Neural cell (in vitro differentiated cells): Measurements from ENCODE around the gene FIGNL1. TPM values are rescaled to one million over a fixed set of nuclear protein-coding genes. Genes with fewer than 3 reads are reported as not detected.

Experiments used
- H2AFZ ChIP-seq: fragments of 200-600, 300-800 bp; sonication (generic), shearing (Covaris generic); 2 replicates; pipeline ENCODE4 v1.6.0; 2014; ENCODE audit warnings: low read depth, mild to moderate bottlenecking, antibody characterized with exemption, low read length, moderate library complexity
- H3F3A ChIP-seq: fragments of 200-600 bp; shearing (Covaris generic); 2 replicates; pipeline ENCODE4 v1.6.1; 2016; ENCODE audit warnings: mild to moderate bottlenecking, moderate library complexity, mixed read lengths, antibody characterized with exemption, low read length; ENCODE audit not compliant: insufficient read depth, poor library complexity, severe bottlenecking
- H3K27ac ChIP-seq: fragments of 200-600, 300-800 bp; sonication (generic), shearing (Covaris generic); 2 replicates; pipeline ENCODE4 v1.5.1; 2014; ENCODE audit warnings: mild to moderate bottlenecking, low read length, moderate library complexity
- H3K27me3 ChIP-seq: fragments of 300-800, 200-600 bp; sonication (generic), shearing (Covaris generic); 2 replicates; pipeline ENCODE4 v1.6.0; 2014; ENCODE audit warnings: mild to moderate bottlenecking, low read depth, low read length, moderate library complexity; ENCODE audit not compliant: insufficient read depth
- H3K36me3 ChIP-seq: fragments of 300-800, 200-600 bp; sonication (generic), shearing (Covaris generic); 2 replicates; pipeline ENCODE4 v1.5.1; 2014; ENCODE audit warnings: mild to moderate bottlenecking, antibody characterized with exemption, low read length, moderate library complexity; ENCODE audit not compliant: insufficient read depth
- H3K4me2 ChIP-seq: fragments of 300-800, 200-600 bp; sonication (generic), shearing (Covaris generic); 2 replicates; pipeline ENCODE4 v1.6.0; 2014; ENCODE audit warnings: mild to moderate bottlenecking, low read length
- H3K4me3 ChIP-seq: fragments of 300-800, 200-600 bp; sonication (generic), shearing (Covaris generic); 2 replicates; pipeline ENCODE4 v1.5.1; 2014; ENCODE audit warnings: mild to moderate bottlenecking, low read length, moderate library complexity
- H3K79me2 ChIP-seq: fragments of 200-600 bp; shearing (Covaris generic); replicated peaks from 2 replicates; pipeline ENCODE4 v1.6.0; 2014; ENCODE audit warnings: mild to moderate bottlenecking, low read length, moderate library complexity; ENCODE audit not compliant: insufficient read depth
- H3K9ac ChIP-seq: fragments of 300-800, 200-600 bp; sonication (generic), shearing (Covaris generic); 2 replicates; pipeline ENCODE4 v1.6.1; 2016; ENCODE audit warnings: mild to moderate bottlenecking, low read length, mixed read lengths
- H3K9me2 ChIP-seq: fragments of 200-600 bp; shearing (Covaris generic); 2 replicates; pipeline ENCODE4 v1.6.1; 2016; ENCODE audit warnings: mild to moderate bottlenecking, low read length, mixed read lengths; ENCODE audit not compliant: insufficient read depth
- H3K9me3 ChIP-seq: fragments of 200-600, 300-800 bp; sonication (generic), shearing (Covaris generic); 2 replicates; pipeline ENCODE4 v1.6.1; 2016; ENCODE audit warnings: mild to moderate bottlenecking, mixed run types, low read length, moderate library complexity, mixed read lengths
- H4K20me1 ChIP-seq: fragments of 200-600 bp; shearing (Covaris generic); 2 replicates; pipeline ENCODE4 v1.6.1; 2016; ENCODE audit warnings: mild to moderate bottlenecking, mixed run types; ENCODE audit not compliant: insufficient read depth
- EP300 ChIP-seq: fragments of 450-650 bp; conservative IDR thresholded peaks from 2 replicates; pipeline ENCODE4 v1.6.1; 2014; ENCODE audit warnings: antibody characterized with exemption, mild to moderate bottlenecking, moderate library complexity; ENCODE audit not compliant: poor library complexity, severe bottlenecking
- EZH2 ChIP-seq: fragments of 200-600, 300-800 bp; shearing (Covaris generic), sonication (generic); IDR thresholded peaks from 2 replicates; pipeline ENCODE4 v1.6.1; 2014; ENCODE audit warnings: antibody characterized with exemption, low read length, borderline replicate concordance, mild to moderate bottlenecking; ENCODE audit not compliant: insufficient read depth, poor library complexity, severe bottlenecking
- MXI1 ChIP-seq: fragments of 450-650 bp; conservative IDR thresholded peaks from 2 replicates; pipeline ENCODE4 v1.6.1; 2014; ENCODE audit warnings: antibody characterized with exemption, mild to moderate bottlenecking; ENCODE audit not compliant: poor library complexity, severe bottlenecking
- POLR2AphosphoS5 ChIP-seq: IDR thresholded peaks from 2 replicates; pipeline ENCODE4 v1.6.1; 2012
- RAD21 ChIP-seq: fragments of 450-650 bp; conservative IDR thresholded peaks from 2 replicates; pipeline ENCODE4 v1.6.1; 2014; ENCODE audit warnings: antibody characterized with exemption, mild to moderate bottlenecking, moderate library complexity
- SMC3 ChIP-seq: fragments of 450-650 bp; conservative IDR thresholded peaks from 2 replicates; pipeline ENCODE4 v1.6.1; 2014; ENCODE audit warnings: antibody characterized with exemption, mild to moderate bottlenecking, moderate library complexity; ENCODE audit not compliant: poor library complexity
- TAF1 ChIP-seq: IDR thresholded peaks from 2 replicates; pipeline ENCODE4 v1.6.1; 2012; ENCODE audit warnings: low read depth
- polyA plus RNA-seq: library from polyadenylated mRNA; depleted of rRNA; stranded (reverse); fragments of >200 nt; gene quantifications from 2 replicates; pipeline ENCODE4 v1.2.3, GENCODE V29; 2014
- TF ChIP-seq, protein P1 (sequence below): IDR thresholded peaks from 2 replicates; pipeline ENCODE4 v1.6.1; 2012; ENCODE audit warnings: borderline replicate concordance
- TF ChIP-seq, protein P2 (sequence below): fragments of 450-650 bp; IDR thresholded peaks from 2 replicates; pipeline ENCODE4 v1.5.1; 2014; ENCODE audit warnings: antibody characterized with exemption, mild to moderate bottlenecking, moderate library complexity; ENCODE audit not compliant: poor library complexity, severe bottlenecking

Gene FIGNL1
- polyA plus RNA-seq, 1 donor from 2014 or later: 32.8 TPM

DNA sequence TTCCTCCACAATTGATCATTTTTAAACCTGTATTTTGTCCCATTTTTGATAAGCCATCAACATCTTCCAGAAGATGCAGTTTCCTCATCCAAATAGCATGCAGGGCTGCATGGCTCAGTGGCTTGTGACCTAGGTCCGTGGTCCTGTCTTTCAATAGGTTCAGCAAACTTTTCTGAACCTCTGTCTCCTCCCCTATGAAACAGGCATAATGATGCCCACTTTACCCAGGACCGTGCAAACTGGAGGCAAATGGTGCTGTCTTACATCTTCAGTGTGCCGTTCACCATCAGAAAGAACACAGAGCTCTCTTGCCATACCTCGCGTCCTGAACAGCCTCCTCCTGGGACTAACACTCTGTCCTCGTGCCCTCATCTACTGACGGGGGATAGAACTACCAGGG, 22.3 kb upstream of the FIGNL1 start:
- no peaks in the 10 kb centered on the region for H3K27me3 ChIP-seq
- no peaks in the 10 kb centered on the region for H3K79me2 ChIP-seq
- H2AFZ ChIP-seq: no peak overlapping the region
- H3K9me3 ChIP-seq: no peaks in the 10 kb centered on the region
- no peaks in the 10 kb centered on the region for H3F3A ChIP-seq
- no peaks in the 10 kb centered on the region for H3K36me3 ChIP-seq
- TF ChIP-seq POLR2AphosphoS5 (no peak), RAD21 (no peak), EP300 (no peak), EZH2 (no peak), TAF1 (no peak)
- TF ChIP-seq, protein P1, sequence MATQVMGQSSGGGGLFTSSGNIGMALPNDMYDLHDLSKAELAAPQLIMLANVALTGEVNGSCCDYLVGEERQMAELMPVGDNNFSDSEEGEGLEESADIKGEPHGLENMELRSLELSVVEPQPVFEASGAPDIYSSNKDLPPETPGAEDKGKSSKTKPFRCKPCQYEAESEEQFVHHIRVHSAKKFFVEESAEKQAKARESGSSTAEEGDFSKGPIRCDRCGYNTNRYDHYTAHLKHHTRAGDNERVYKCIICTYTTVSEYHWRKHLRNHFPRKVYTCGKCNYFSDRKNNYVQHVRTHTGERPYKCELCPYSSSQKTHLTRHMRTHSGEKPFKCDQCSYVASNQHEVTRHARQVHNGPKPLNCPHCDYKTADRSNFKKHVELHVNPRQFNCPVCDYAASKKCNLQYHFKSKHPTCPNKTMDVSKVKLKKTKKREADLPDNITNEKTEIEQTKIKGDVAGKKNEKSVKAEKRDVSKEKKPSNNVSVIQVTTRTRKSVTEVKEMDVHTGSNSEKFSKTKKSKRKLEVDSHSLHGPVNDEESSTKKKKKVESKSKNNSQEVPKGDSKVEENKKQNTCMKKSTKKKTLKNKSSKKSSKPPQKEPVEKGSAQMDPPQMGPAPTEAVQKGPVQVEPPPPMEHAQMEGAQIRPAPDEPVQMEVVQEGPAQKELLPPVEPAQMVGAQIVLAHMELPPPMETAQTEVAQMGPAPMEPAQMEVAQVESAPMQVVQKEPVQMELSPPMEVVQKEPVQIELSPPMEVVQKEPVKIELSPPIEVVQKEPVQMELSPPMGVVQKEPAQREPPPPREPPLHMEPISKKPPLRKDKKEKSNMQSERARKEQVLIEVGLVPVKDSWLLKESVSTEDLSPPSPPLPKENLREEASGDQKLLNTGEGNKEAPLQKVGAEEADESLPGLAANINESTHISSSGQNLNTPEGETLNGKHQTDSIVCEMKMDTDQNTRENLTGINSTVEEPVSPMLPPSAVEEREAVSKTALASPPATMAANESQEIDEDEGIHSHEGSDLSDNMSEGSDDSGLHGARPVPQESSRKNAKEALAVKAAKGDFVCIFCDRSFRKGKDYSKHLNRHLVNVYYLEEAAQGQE: no peak
- TF ChIP-seq, protein P2, sequence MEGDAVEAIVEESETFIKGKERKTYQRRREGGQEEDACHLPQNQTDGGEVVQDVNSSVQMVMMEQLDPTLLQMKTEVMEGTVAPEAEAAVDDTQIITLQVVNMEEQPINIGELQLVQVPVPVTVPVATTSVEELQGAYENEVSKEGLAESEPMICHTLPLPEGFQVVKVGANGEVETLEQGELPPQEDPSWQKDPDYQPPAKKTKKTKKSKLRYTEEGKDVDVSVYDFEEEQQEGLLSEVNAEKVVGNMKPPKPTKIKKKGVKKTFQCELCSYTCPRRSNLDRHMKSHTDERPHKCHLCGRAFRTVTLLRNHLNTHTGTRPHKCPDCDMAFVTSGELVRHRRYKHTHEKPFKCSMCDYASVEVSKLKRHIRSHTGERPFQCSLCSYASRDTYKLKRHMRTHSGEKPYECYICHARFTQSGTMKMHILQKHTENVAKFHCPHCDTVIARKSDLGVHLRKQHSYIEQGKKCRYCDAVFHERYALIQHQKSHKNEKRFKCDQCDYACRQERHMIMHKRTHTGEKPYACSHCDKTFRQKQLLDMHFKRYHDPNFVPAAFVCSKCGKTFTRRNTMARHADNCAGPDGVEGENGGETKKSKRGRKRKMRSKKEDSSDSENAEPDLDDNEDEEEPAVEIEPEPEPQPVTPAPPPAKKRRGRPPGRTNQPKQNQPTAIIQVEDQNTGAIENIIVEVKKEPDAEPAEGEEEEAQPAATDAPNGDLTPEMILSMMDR: no peak
- H4K20me1 ChIP-seq: no peaks in the 10 kb centered on the region
- H3K4me3 ChIP-seq: no peak overlapping the region
- no peaks in the 10 kb centered on the region for H3K9me2 ChIP-seq
- H3K9ac ChIP-seq: no peak overlapping the region
- no peak overlapping the region for H3K27ac ChIP-seq
- no peak overlapping the region for H3K4me2 ChIP-seq

DNA sequence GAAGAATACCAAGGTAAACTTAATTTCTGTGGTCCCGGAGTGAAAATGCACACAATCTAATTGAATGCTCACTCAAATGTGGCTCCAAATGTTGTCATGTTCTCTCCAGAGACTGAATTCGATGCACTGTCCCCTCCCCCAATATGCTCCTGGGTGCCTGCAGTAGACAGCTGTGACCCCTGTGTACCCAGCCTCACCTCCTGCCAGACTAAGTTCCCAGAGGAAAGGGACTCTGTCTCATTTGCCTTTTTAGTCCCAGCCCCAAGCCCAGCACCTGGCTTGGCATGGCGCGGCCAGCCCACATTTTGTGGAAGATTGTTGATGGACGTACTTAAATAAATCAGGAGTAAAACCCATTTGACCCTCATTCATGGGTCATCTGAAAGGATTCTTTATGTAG, 21.8 kb upstream of the FIGNL1 start:
- no peak overlapping the region for H3K4me2 ChIP-seq
- H3K27ac ChIP-seq: no peak overlapping the region
- no peaks in the 10 kb centered on the region for H3K27me3 ChIP-seq
- no peaks in the 10 kb centered on the region for H3K79me2 ChIP-seq
- no peak overlapping the region for H2AFZ ChIP-seq
- H3K9ac ChIP-seq: no peak overlapping the region
- TF ChIP-seq SMC3: no peak
- TF ChIP-seq, protein P2: no peak
- no peak for TF ChIP-seq RAD21
- TF ChIP-seq EZH2: no peak
- TF ChIP-seq EP300: no peak
- TF ChIP-seq POLR2AphosphoS5: no peak
- TF ChIP-seq, protein P1: no peak
- no peak for TF ChIP-seq TAF1
- no peak for TF ChIP-seq MXI1
- H4K20me1 ChIP-seq: no peaks in the 10 kb centered on the region
- no peaks in the 10 kb centered on the region for H3F3A ChIP-seq
- H3K4me3 ChIP-seq: no peak overlapping the region
- no peaks in the 10 kb centered on the region for H3K36me3 ChIP-seq
- no peaks in the 10 kb centered on the region for H3K9me3 ChIP-seq
- no peaks in the 10 kb centered on the region for H3K9me2 ChIP-seq
